Nephron progenitor cell (in vitro differentiated cells): Measurements from ENCODE around the gene KIF6.

Experiments
- DNase-seq: peaks from one replicate; pipeline ENCODE4 v3.0.0; 2021
- H3K27ac Mint-ChIP-seq: 2 replicates; pipeline ENCODE4 v1.8.0; 2021; ENCODE audit warnings: mild to moderate bottlenecking, moderate library complexity, mixed read lengths
- H3K27me3 Mint-ChIP-seq: 2 replicates; pipeline ENCODE4 v1.8.0; 2021; ENCODE audit warnings: mild to moderate bottlenecking, low read depth, mixed read lengths; ENCODE audit not compliant: poor library complexity
- H3K36me3 Mint-ChIP-seq: 2 replicates; pipeline ENCODE4 v1.8.0; 2021; ENCODE audit warnings: low read depth, mixed read lengths
- H3K4me1 Mint-ChIP-seq: 2 replicates; pipeline ENCODE4 v1.8.0; 2021; ENCODE audit warnings: mixed read lengths
- H3K4me3 Mint-ChIP-seq: 2 replicates; pipeline ENCODE4 v1.8.0; 2021; ENCODE audit warnings: mild to moderate bottlenecking, moderate library complexity, mixed read lengths
- H3K9me3 Mint-ChIP-seq: 2 replicates; pipeline ENCODE4 v1.8.0; 2021; ENCODE audit warnings: mild to moderate bottlenecking, moderate library complexity, mixed read lengths
- CTCF ChIP-seq: fragments of 200-600 bp; sonication (generic); IDR thresholded peaks from 2 replicates; pipeline ENCODE4 v1.5.0; 2021; ENCODE audit warnings: antibody characterized with exemption

Gene KIF6

GRCh38 chr6:39338397-39338796, 386.8 kb downstream of the KIF6 start:
- Mint-ChIP-seq H3K9me3 (no peaks in the 10 kb centered on the region), H3K27me3 (peaks cover 10% of the 10 kb centered on the region), H3K27ac (no peak overlapping the region), H3K4me1 (peaks cover 26% of the 10 kb centered on the region), H3K4me3 (no peak overlapping the region), H3K36me3 (no peaks in the 10 kb centered on the region)
- no peak for TF ChIP-seq CTCF
- DNase-seq: no peak

- Mint-ChIP-seq H3K4me1 (peaks cover 26% of the 10 kb centered on the region), H3K27ac (no peak overlapping the region), H3K4me3 (no peak overlapping the region), H3K27me3 (peaks cover 27% of the 10 kb centered on the region), H3K36me3 (no peaks in the 10 kb centered on the region), H3K9me3 (no peaks in the 10 kb centered on the region)
- DNase-seq: no peak
- no peak for TF ChIP-seq CTCF
These were observed 389.2 kb downstream of the KIF6 start for GRCh38 chr6:39335780-39336545.

- Mint-ChIP-seq H3K4me1 (peaks cover 26% of the 10 kb centered on the region), H3K4me3 (no peak overlapping the region), H3K9me3 (no peaks in the 10 kb centered on the region), H3K27ac (no peak overlapping the region), H3K36me3 (no peaks in the 10 kb centered on the region), H3K27me3 (peaks cover 41% of the 10 kb centered on the region)
- TF ChIP-seq CTCF: no peak
- no peak for DNase-seq
These were observed 391.4 kb downstream of the KIF6 start for GRCh38 chr6:39333644-39334438.

- H3K9me3 Mint-ChIP-seq: no peaks in the 10 kb centered on the region
- DNase-seq: no peak
- no peak overlapping the region for H3K4me3 Mint-ChIP-seq
- no peaks in the 10 kb centered on the region for H3K36me3 Mint-ChIP-seq
- peaks cover 26% of the 10 kb centered on the region for H3K4me1 Mint-ChIP-seq
- peaks cover 60% of the 10 kb centered on the region for H3K27me3 Mint-ChIP-seq
- H3K27ac Mint-ChIP-seq: no peak overlapping the region
- TF ChIP-seq CTCF: no peak
These were observed 394.7 kb downstream of the KIF6 start for GRCh38 chr6:39330476-39330875.

- Mint-ChIP-seq H3K4me3 (no peak overlapping the region), H3K9me3 (no peaks in the 10 kb centered on the region), H3K36me3 (no peaks in the 10 kb centered on the region), H3K27me3 (peaks cover 60% of the 10 kb centered on the region), H3K4me1 (peaks cover 30% of the 10 kb centered on the region), H3K27ac (no peak overlapping the region)
- no peak for TF ChIP-seq CTCF
- DNase-seq: no peak
These were observed 395.2 kb downstream of the KIF6 start for GRCh38 chr6:39330057-39330456.
